HCT116 (cell line): ENCODE results near the gene MAPKAP1.

Source experiments
- CTCF ChIP-seq, 3 experiments: fragments of 200-600 bp in 1 of 3; sonication (generic) in 1 of 3; IDR thresholded peaks in 2 of 3; conservative IDR thresholded peaks in 1 of 3; 2 replicates each; pipeline ENCODE4 v1.5.1; 2012 to 2017; ENCODE audit warnings: low read depth in 2 of 3, low read length in 2 of 3, antibody characterized with exemption in 1 of 3, borderline replicate concordance in 1 of 3, control low read depth in 1 of 3, mild to moderate bottlenecking in 1 of 3, mixed read lengths in 1 of 3, mixed run types in 1 of 3, moderate library complexity in 1 of 3; ENCODE audit not compliant: insufficient read depth in 1 of 3
- EZH2phosphoT487 ChIP-seq: fragments of 200-600 bp; IDR thresholded peaks from 2 replicates; pipeline ENCODE4 v1.6.1; 2018; ENCODE audit warnings: antibody characterized with exemption, borderline replicate concordance
- MAX ChIP-seq: IDR thresholded peaks from 2 replicates; pipeline ENCODE4 v1.6.1; 2012
- POLR2A ChIP-seq: IDR thresholded peaks from 2 replicates; pipeline ENCODE4 v1.7.0; 2011; ENCODE audit warnings: borderline replicate concordance; ENCODE audit not compliant: insufficient read depth, insufficient read length; ENCODE audit errors: extremely low read depth
- YY1 ChIP-seq: IDR thresholded peaks from 2 replicates; pipeline ENCODE4 v1.6.1; 2011; ENCODE audit warnings: low read length, low read depth, moderate library complexity, mild to moderate bottlenecking; ENCODE audit not compliant: insufficient replicate concordance; ENCODE audit errors: extremely low read depth
- ZBTB33 ChIP-seq: IDR thresholded peaks from 2 replicates; pipeline ENCODE4 v1.6.1; 2011; ENCODE audit warnings: mild to moderate bottlenecking, low read length, moderate library complexity; ENCODE audit not compliant: insufficient replicate concordance; ENCODE audit errors: extremely low read depth
- ZNF274 ChIP-seq: fragments of 200-500 bp; sonication (Bioruptor generic); IDR thresholded peaks from 2 replicates; pipeline ENCODE4 v1.6.1; 2014; ENCODE audit warnings: mild to moderate bottlenecking, low read depth, low read length, inconsistent platforms

- TF ChIP-seq ZNF274 (no peak), CTCF (IDR thresholded peaks at IDR 0.05 in 2 of 3, conservative IDR thresholded peaks at IDR 0.05 in 1 of 3; ENCODE audit: borderline replicate concordance in 1 of 3, insufficient read depth in 1 of 3, low read depth in 2 of 3, low read length in 2 of 3) (no peak), MAX (0 out of 2 replicates have a peak, but pooled peaks have one; percentile 29), POLR2A (no peak), ZBTB33 (no peak), EZH2phosphoT487 (no peak), YY1 (no peak)
Measured at GRCh38 chr9:125747053-125747764, 40.2 kb upstream of the MAPKAP1 start, which contains the start of gene PBX3.
